DMS153 treated with DMSO at 0.1 percent for 48 hours (cell line): ENCODE measurements around the gene C18orf63.
"Not testable (repeated sequence)": the region's sequence is repeated elsewhere in the genome, so short reads cannot be mapped to it uniquely, and the experiment has no call there.

ENCODE experiments used
- DNase-seq: peaks from one replicate; lab custom pipeline; 2025; ENCODE audit not compliant: unreplicated experiment; lab: John Stamatoyannopoulos, UW

The C18orf63 gene

DNA sequence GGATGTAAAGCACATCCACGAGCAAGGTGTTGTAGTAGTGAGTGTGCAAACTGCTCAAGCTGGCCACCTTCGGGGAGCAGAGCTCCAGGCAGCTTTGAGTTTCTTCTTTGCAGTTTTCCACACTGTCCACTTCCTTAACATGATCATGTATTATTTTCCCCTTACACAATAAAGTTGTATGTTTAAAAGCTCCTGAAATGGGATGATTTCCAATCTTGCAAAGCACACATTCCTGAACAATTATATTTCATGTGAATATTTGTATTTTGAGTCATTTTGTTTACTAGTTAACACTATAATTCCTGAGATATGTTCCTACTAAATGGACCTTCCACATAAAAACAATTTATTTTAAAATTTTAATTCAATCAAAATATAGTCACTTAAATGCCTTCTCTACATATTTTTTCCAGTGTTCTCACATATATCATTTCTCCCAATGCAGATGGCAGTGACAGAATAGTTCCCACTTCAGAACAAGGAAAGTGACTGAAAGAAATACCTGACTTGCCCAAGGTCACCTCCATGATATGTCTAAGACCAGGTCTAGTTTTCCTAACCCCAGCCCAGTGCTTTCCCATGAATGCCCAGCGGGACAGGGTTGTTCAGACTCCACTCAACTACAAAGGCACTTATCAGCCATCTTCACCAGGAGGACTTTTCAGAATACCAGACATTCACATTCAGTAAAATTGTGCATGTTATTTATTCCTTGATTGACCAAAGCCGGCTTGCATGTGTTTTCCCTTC, 29.4 kb upstream of the C18orf63 start:
- DNase-seq, result no peak

GRCh38 chr18:74286856-74287255, 28.8 kb upstream of the C18orf63 start:
- DNase-seq, result no peak

- DNase-seq, result no peak
These were observed 27.6 kb upstream of the C18orf63 start for GRCh38 chr18:74288041-74288440.

DNA sequence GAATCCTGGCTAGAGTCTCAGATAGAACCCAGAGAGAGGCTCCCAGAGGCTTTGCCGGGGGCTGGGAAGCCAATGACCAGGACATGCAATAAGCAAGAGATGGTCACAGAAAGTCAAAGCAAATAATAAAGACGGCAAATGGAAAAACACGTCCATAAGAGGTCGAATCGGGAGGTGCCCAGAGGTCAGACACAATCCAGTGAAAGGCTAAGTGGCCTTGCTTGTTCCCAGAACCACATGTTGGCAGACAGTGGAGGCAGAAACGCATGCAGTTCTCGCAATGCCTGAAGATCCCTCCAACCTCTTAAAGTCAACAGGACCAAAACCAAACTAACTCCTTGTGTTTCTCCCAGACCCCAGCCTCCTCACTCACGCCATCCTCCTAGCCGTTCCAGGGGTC, 26.9 kb upstream of the C18orf63 start:
- DNase-seq, result no peak

DNA sequence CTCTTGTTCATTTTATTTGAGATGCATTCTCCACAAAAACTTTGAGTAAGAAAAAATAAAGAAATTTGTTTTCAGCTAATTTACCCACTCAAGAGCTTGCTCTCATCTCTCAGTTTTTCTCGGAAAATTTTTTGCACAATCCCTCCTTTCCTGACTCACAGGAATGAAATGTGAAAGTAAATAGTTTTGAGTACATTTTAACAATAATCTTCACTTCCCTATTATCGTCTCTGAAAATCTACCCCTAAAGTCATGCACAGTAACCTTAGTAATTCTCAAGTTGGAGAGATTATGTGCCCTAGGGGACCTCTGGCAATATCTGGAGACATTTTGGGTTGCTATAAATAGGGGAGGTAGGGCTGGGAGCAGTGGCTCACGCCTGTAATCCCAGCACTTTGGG, 26.5 kb upstream of the C18orf63 start:
- DNase-seq, result no peak

- no peak for DNase-seq
These were observed 25.6 kb upstream of the C18orf63 start for GRCh38 chr18:74290021-74290420.

- DNase-seq, result peak; percentile 39
These were observed 24.7 kb upstream of the C18orf63 start for GRCh38 chr18:74290794-74291471.

- DNase-seq, result no peak
These were observed 24.2 kb upstream of the C18orf63 start for GRCh38 chr18:74291472-74291770.

DNA sequence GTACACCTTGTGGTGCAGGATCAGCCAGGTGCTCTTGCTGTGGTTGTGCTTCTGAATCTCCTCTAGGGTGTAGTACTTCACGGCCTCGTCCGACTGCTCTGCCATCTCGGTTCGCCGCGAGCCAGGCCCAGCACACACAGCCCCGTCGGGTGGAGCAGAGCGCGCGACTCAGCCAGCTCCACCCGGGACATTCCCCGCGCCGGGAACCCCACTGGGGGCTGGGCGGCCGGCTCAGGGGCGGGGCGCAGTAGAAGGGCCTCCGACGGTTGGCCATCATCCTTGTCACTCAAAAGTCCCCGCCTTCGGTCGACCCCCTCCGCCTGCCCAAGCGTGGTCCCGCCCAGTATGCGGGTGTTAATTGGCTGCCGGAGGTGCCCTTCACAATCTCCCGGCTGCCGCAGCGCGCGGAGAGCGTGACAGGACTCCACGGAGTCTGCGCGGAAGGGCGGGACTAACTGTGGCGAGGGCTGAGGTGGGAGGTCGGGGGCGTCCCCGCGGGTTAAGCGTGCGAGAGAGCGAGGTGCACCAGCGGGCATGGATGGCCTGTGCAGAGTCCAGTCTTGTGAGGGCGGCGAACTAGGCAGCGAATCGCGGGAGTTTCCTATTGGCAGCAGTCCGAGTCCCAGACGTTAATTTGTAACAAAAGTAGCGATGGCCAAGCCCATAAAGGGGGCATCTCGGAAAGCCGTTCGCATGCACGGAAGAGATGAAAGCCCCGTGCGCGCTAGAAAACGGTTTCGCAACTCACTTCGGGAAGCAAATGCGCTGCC, 23.7 kb upstream of the C18orf63 start, which contains the start of gene CYB5A:
TSS of gene CYB5A (minus strand) at position 193 of the 770 bp plus-strand sequence. CDS start at position 105, 88 bp downstream.
- DNase-seq, result peak; percentile 98

- DNase-seq, result no peak
These were observed 23.1 kb upstream of the C18orf63 start for GRCh38 chr18:74292541-74292858.

- not testable (repeated sequence) for DNase-seq
These were observed 22.7 kb upstream of the C18orf63 start for GRCh38 chr18:74292982-74293381.

GRCh38 chr18:74294526-74294925, 21.1 kb upstream of the C18orf63 start:
- no peak for DNase-seq

GRCh38 chr18:74299162-74299561, 16.5 kb upstream of the C18orf63 start:
- no peak for DNase-seq

GRCh38 chr18:74299746-74300145, 15.9 kb upstream of the C18orf63 start:
- DNase-seq, result no peak

DNA sequence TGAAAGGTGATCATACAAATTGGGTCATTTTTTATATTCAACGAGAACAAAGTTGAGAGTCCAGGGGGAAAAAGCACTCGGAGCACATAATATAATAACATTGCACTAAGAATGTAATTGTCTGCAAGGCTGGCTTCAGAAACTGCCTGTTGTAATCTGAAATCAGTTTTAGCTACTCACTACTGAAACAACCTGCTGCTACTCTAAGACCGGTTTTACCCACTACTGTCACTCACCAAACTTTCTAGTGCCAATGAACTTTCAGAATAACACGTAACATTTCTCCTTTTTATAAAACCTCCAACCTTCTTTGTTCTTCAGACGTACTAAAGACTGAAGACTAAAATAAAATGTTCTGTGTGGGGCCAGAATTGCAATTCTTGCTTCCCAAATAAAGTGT, 12.3 kb upstream of the C18orf63 start:
- no peak for DNase-seq

- DNase-seq, result no peak
These were observed 11.7 kb upstream of the C18orf63 start for GRCh38 chr18:74303936-74304335.

GRCh38 chr18:74310411-74310810, 5.2 kb upstream of the C18orf63 start:
- no peak for DNase-seq

GRCh38 chr18:74311000-74311399, 4.6 kb upstream of the C18orf63 start:
- no peak for DNase-seq

GRCh38 chr18:74314759-74315463, 728 bp upstream of the C18orf63 start:
- DNase-seq, result no peak

DNA sequence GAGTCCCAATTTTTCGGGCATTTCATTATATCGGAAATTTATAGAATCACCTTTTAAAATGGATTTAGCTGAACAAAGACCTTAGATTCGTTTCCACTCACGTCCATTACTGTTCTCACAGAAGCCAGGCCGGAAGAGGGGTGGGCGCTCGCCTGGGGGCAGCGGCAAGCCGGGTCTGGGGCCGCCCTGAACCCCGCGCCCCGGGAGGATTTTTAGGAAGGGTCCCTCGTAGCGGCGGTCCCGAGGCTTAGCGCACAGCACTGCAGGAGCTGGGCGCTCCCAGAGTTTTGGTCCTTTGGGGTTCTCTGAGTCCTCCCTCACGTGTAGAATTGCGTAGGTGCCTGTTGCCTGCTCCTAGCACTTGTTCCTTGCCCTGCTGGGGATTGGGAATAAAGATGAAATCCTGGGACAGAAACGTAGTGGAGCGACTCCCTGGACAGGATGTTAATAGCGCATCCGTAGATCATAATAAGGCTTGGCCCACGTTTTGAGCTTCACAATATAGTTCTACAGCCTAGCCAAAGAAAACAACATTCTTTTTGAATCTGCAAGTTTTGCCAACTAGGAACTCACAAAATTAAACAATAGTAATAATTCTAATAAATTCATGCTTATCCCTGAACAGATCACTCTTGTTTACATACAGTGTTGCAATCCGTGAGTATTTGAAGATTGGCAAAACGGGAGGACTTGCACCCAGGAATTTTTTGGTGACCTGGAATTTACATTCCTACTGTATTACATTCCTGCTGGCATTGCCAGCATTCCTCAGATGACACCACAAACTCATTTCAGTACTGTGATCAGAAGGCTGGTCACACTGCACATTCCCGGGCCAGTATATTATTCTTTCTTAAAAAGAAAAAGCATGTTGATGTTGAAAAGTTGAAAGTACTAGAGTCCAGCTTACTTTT, 875 bp downstream of the C18orf63 start:
- no peak for DNase-seq
